ENCODE measurements around the gene MCC.

MCC gene

DNA sequence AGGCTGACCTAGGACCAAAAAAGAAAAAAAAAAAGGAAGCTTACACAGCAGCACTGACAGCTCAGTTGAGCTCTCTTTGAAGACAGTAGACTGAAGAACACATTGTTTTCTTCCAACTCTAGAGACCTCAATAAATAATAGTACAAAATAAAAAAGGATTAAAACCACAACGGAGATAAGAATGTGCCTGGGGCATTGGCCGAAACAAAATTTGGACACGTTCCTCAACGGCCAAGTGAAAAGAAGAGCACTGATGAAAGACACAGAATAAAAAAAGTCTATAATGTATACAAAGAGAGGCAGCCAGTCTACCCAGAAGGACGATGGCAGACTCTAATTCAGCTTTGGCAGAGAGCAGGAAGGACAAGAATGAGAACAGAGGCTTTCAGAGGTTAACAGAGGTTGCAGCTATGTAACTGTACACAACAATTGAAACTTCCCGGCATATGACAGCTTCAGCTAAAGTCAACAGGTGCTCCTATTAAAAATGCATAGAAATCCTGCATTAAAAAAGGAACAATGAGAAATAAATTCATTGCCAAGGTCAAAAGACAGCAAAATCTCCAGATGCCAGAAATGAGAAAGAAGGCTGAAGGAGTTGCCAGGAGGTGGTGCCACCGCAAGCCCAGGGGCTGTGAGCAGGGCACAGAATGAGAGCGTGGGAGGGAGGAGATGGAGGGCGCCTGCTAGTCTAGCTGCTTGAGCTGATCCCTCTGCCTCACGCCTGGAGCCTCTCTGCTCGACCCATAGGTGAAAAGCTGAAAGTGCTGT, 397.7 kb downstream of the MCC start:
- H3K27ac ChIP-seq, result no peak overlapping the region
- TF ChIP-seq, protein P1, sequence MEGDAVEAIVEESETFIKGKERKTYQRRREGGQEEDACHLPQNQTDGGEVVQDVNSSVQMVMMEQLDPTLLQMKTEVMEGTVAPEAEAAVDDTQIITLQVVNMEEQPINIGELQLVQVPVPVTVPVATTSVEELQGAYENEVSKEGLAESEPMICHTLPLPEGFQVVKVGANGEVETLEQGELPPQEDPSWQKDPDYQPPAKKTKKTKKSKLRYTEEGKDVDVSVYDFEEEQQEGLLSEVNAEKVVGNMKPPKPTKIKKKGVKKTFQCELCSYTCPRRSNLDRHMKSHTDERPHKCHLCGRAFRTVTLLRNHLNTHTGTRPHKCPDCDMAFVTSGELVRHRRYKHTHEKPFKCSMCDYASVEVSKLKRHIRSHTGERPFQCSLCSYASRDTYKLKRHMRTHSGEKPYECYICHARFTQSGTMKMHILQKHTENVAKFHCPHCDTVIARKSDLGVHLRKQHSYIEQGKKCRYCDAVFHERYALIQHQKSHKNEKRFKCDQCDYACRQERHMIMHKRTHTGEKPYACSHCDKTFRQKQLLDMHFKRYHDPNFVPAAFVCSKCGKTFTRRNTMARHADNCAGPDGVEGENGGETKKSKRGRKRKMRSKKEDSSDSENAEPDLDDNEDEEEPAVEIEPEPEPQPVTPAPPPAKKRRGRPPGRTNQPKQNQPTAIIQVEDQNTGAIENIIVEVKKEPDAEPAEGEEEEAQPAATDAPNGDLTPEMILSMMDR (conservative IDR thresholded peaks at IDR 0.05), result 0 out of 2 replicates have a peak, but pooled peaks have one; percentile 16

DNA sequence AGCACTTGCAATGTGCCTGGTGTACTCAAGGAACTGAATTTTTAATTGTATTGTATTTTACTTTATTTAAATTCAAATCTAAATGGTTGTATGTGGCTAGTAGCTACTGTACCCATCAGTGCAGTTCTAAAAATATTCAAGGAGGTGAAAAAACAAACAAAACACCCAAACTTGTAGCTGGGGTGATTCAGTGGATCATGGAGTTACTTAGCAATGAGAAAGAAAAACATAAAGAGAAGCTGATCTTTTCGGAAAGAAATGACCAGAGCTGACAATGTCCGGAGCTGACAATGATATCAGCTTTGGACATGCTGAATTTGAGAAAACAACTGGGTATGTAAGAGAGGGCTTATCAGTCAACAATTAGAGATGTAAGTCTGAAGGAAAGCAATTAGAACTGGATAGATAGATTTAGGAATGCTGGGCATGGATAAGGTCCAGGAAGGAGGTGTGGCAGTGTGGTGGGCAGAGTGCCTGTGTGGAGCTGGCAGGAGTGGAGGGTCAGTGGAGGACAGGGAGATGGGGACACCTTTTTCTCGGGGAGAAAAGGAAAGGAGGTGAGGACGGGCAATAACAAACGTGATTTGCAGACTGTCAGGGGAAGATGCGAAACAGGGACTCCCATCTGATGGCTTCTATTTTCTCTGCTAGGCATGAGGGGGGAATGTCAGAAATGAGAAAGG, 398.5 kb downstream of the MCC start:
- TF ChIP-seq, protein P1 (conservative IDR thresholded peaks at IDR 0.05), result no peak

DNA sequence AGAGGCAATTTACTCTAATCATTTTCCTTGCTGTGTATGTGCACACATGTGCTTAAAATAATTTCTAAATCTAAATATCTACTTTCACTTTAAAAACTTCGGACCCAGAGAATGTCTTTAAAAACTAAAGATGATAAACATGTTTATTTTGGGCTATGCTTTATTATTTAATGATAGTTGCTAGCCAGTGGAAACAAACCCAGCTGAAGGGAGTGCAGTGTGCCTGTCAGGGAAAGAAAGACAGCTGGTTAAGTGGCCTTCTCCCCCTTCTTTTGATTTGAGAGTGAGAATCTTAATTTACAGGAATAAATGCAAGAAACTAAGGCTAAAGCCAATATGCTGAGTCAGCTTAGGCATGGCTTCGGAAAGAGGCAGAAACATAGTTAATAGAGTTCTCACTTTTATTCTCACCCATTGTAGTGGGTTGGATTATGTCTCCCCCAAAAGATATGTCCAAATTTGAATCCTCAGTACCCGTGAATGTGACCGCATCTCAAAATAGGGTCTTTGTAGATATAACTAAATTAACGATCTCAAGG, 400.2 kb downstream of the MCC start:
- TF ChIP-seq, protein P1 (conservative IDR thresholded peaks at IDR 0.05), result no peak

More for the DNA sequence above, 398.5 kb downstream of the MCC start:
- no peak overlapping the region for H3K27ac ChIP-seq

DNA sequence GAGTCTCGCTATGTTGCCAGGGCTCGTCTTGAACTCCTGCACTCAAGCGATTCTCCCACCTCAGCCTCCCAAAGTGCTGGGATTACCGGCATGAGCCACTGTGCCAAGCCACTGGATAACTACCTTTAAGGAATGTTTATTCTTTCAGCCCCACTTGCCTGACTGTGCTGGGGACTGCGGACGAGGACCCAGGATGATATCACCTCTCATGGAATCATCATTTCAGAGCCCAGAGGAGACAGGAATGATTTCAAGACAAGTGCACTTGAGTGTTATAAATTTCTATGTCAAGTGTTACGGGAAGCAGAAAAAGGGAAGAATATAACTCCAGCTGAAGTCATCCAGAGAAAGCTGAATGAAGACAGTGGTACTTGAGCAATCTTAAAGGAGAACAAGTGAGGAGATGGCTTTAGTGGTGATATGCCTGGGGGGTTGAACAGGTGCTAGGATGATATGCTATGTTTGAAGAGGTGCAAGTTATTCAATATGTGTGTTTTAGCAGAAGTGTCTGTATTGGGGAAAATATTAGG, 402.3 kb downstream of the MCC start:
- no peak overlapping the region for H3K27ac ChIP-seq
- TF ChIP-seq, protein P1 (conservative IDR thresholded peaks at IDR 0.05), result no peak

More for the DNA sequence above, 400.2 kb downstream of the MCC start:
- H3K27ac ChIP-seq, result no peak overlapping the region

DNA sequence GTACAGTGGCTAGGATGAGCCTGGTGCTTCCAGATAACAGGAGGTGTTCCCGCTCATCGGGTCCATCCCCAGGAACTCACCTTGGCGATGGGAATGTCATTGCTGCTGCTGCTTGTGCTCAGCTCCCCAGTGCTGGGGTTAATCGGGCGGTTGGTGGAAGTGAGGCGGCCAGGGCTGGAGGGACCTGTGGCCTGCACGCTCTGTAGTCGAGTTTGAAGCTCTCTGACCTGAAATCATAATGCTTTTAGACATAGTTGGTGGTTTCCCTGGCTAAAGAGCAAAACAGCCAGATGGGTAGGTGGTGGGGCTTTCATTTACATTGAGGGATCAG, 403.2 kb downstream of the MCC start:
- no peak overlapping the region for H3K27ac ChIP-seq
- TF ChIP-seq, protein P1 (conservative IDR thresholded peaks at IDR 0.05), result no peak

DNA sequence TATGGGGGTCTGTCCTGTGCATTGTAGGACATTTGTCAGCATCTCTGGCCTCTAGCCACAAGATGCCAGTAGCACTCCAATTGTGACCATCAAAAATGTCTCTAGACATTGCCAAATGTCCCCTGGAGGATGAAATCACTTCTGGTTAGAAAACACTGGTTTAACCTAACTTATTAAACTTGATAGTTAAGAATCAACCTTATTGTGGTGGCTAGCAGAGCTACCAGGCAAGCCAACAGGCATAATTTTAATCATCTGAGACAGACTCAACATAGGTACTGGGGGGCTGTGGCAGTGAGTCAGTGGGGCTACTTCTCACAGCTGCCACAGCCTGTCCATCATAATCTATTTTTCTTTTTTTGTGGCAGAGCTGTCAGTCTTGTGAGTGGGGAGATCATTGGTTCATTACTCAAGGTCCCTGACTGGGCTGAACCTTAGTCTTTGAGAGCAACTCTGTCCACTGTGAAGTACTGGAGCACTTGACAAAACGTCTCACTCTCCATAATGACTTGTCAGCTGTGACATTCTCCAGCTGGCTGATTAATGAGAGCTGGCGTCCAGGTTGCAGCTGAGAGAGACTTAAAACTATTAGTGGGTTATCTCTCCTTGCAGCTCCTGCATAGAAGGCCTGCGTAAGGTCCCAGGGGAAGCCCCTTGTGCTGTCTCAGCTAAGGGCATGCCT, 403.7 kb downstream of the MCC start:
- no peak overlapping the region for H3K27ac ChIP-seq
- TF ChIP-seq, protein P1 (conservative IDR thresholded peaks at IDR 0.05), result peak; percentile 36

DNA sequence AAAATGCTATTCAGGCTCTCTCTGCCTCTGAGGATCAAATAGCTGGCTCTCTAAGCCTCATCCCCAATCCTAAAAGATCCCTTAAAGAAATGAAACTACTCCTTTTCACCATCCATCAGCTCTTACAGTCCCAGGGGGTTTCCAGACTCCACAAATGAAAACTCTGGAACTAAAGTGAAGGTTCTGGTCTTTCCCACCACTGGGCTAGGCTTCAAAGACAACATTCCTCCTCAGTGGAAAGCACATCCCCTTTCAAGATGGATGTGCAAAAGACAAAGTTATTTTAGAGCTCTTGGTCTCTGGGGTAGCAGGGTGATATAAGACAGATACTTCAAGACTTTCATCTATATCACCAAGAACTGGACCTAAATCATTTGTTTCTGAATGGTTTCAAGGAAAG, 404.8 kb downstream of the MCC start:
- no peak overlapping the region for H3K27ac ChIP-seq
- TF ChIP-seq, protein P1 (conservative IDR thresholded peaks at IDR 0.05), result no peak
